Vagina (tissue), 2 donors: ENCODE data around the gene OR52N1.

Experiments used
- POLR2A ChIP-seq, 2 donors: fragments of 450-650 bp; IDR thresholded peaks; one replicate each; pipeline ENCODE4 v1.6.1; 2017; ENCODE audit warnings: antibody characterized with exemption in 2 of 2, mild to moderate bottlenecking in 2 of 2, moderate library complexity in 2 of 2
- POLR2AphosphoS5 ChIP-seq, 2 donors: sonication (generic); formaldehyde crosslinking; IDR thresholded peaks; one replicate each; pipeline ENCODE4 v1.9.0; 2017; ENCODE audit warnings: antibody characterized with exemption in 2 of 2, mild to moderate bottlenecking in 2 of 2, low read depth in 1 of 2; ENCODE audit not compliant: insufficient read depth in 1 of 2
- TF ChIP-seq, protein P1 (sequence below), 3 experiments: fragments of 450-650 bp in 2 of 3; fragments of 200-600 bp in 1 of 3; sonication (generic) in 1 of 3; IDR thresholded peaks; one replicate each; pipeline ENCODE4 v1.5.1; 2017 to 2019; ENCODE audit warnings: antibody characterized with exemption in 3 of 3, mild to moderate bottlenecking in 2 of 3, moderate library complexity in 2 of 3

DNA sequence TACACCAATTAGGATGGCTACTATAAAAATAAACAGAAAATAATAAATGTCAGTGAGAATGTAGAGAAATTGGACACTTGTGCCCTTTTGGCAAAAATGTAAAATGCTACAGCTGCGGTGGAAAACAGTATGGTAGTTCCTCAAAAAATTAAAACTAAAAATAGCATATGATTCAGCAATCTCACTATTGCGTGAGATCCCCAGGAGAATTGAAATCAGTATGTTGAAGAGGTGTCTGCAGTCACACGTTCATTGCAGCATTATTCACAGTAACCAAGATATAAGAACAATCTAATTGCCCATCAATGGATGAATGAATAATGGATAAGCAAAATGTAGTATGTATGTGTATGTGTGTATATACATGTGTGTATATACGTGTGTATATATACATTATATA lies 24.5 kb upstream of the OR52N1 start:
- TF ChIP-seq POLR2A (IDR thresholded peaks at IDR 0.05) = no peak
- TF ChIP-seq, protein P1, sequence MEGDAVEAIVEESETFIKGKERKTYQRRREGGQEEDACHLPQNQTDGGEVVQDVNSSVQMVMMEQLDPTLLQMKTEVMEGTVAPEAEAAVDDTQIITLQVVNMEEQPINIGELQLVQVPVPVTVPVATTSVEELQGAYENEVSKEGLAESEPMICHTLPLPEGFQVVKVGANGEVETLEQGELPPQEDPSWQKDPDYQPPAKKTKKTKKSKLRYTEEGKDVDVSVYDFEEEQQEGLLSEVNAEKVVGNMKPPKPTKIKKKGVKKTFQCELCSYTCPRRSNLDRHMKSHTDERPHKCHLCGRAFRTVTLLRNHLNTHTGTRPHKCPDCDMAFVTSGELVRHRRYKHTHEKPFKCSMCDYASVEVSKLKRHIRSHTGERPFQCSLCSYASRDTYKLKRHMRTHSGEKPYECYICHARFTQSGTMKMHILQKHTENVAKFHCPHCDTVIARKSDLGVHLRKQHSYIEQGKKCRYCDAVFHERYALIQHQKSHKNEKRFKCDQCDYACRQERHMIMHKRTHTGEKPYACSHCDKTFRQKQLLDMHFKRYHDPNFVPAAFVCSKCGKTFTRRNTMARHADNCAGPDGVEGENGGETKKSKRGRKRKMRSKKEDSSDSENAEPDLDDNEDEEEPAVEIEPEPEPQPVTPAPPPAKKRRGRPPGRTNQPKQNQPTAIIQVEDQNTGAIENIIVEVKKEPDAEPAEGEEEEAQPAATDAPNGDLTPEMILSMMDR (IDR thresholded peaks at IDR 0.05) = no peak
- TF ChIP-seq POLR2AphosphoS5 (IDR thresholded peaks at IDR 0.05; ENCODE audit: insufficient read depth in 1 of 2, low read depth in 1 of 2) = no peak
